Bronchial epithelial cell (primary cell): ENCODE results near the gene SELENOH. TPM values are rescaled to one million over a fixed set of nuclear protein-coding genes. Genes with fewer than 3 reads are reported as not detected.
A peak's percentile ranks its signal among the peaks of the same experiment; 100 is the strongest.

Source experiments
- DNase-seq: peaks from one replicate; pipeline ENCODE4 v3.0.0-alpha.2; 2010; ENCODE audit warnings: low read depth
- FAIRE-seq: peaks from 2 replicates; lab custom pipeline; 2011; peaks lifted over from hg19 to GRCh38; lab: Jason Lieb, UNC
- H3K27me3 ChIP-seq: 2 replicates; pipeline ENCODE4 v1.5.1; 2011; ENCODE audit warnings: low read length; ENCODE audit not compliant: control insufficient read depth, insufficient read depth
- H3K36me3 ChIP-seq: 2 replicates; pipeline ENCODE4 v1.5.1; 2011; ENCODE audit warnings: low read length; ENCODE audit not compliant: control insufficient read depth, insufficient read depth
- H3K4me3 ChIP-seq: 2 replicates; pipeline ENCODE4 v1.5.1; 2011; ENCODE audit warnings: mild to moderate bottlenecking, low read depth, low read length, control low read depth
- total RNA-seq: library from RNA; depleted of rRNA; stranded (reverse); fragments of >200 nt; gene quantifications from 2 replicates; pipeline ENCODE4 v1.2.1, GENCODE V29; 2014
- TF ChIP-seq, protein P1 (sequence below): IDR thresholded peaks from 2 replicates; pipeline ENCODE4 v1.5.1; 2011; ENCODE audit warnings: mild to moderate bottlenecking, moderate library complexity, low read length, control low read depth, inconsistent platforms; ENCODE audit not compliant: insufficient read depth, severe bottlenecking

SELENOH gene
- total RNA-seq, 1 donor from 2014 or later = 139 TPM

- FAIRE-seq = no peak
- H3K36me3 ChIP-seq = peaks cover 11% of the 10 kb centered on the region
- H3K4me3 ChIP-seq = no peak overlapping the region
- TF ChIP-seq, protein P1, sequence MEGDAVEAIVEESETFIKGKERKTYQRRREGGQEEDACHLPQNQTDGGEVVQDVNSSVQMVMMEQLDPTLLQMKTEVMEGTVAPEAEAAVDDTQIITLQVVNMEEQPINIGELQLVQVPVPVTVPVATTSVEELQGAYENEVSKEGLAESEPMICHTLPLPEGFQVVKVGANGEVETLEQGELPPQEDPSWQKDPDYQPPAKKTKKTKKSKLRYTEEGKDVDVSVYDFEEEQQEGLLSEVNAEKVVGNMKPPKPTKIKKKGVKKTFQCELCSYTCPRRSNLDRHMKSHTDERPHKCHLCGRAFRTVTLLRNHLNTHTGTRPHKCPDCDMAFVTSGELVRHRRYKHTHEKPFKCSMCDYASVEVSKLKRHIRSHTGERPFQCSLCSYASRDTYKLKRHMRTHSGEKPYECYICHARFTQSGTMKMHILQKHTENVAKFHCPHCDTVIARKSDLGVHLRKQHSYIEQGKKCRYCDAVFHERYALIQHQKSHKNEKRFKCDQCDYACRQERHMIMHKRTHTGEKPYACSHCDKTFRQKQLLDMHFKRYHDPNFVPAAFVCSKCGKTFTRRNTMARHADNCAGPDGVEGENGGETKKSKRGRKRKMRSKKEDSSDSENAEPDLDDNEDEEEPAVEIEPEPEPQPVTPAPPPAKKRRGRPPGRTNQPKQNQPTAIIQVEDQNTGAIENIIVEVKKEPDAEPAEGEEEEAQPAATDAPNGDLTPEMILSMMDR = no peak
- H3K27me3 ChIP-seq = no peaks in the 10 kb centered on the region
- DNase-seq = no peak
Observed at GRCh38 chr11:57744357-57744756, 3.1 kb downstream of the SELENOH start.

GRCh38 chr11:57745206-57745605, 3.9 kb downstream of the SELENOH start:
- FAIRE-seq = no peak
- no peak for DNase-seq
- Histone ChIP-seq H3K4me3 (no peak overlapping the region), H3K27me3 (no peaks in the 10 kb centered on the region), H3K36me3 (peaks cover 11% of the 10 kb centered on the region)
- TF ChIP-seq, protein P1 = no peak

DNA sequence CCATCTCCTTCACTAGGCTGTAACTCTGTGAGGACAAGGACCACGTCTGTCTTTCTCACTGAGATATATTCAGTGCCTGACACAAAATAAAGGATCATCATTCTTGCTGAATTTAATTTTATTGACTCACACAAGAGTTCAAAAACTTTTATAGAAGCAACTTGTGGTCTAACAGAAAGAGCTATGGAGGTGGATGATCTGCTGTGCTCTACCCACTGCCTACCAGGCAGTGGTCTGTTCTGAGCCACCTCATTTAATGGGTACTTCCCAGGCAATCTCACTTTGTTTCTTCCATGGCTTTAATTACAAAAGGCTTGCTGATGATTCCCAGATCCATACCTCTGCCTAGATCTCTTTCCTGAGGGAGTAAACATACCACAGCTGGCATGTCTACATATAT, 5.6 kb downstream of the SELENOH start:
- DNase-seq = no peak
- H3K36me3 ChIP-seq = peaks cover 11% of the 10 kb centered on the region

DNA sequence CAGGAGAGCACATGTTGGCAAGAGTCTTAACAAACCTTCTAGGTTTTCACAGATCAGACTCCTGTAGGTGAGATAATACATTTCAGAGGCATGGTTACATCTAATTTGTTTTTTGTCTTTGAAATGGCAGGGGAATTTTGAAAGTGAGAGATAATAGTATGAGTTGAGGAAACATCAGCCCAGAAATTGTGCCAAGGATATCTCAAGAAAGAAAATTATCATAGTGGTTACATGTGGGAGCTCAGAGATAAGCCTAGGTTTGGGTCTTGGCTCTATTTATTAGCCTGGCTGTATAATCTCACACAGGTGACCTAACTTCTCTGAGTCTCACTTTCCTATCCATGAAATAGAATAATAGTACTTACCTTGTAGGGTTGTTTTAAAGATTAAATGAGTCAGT, 9.9 kb downstream of the SELENOH start:
- Histone ChIP-seq H3K4me3 (no peak overlapping the region), H3K27me3 (no peaks in the 10 kb centered on the region), H3K36me3 (no peaks in the 10 kb centered on the region)
- TF ChIP-seq, protein P1 = no peak
- no peak for FAIRE-seq
- no peak for DNase-seq

More for the DNA sequence above, 5.6 kb downstream of the SELENOH start:
- no peak overlapping the region for H3K4me3 ChIP-seq
- no peaks in the 10 kb centered on the region for H3K27me3 ChIP-seq
- TF ChIP-seq, protein P1 = no peak
- no peak for FAIRE-seq

DNA sequence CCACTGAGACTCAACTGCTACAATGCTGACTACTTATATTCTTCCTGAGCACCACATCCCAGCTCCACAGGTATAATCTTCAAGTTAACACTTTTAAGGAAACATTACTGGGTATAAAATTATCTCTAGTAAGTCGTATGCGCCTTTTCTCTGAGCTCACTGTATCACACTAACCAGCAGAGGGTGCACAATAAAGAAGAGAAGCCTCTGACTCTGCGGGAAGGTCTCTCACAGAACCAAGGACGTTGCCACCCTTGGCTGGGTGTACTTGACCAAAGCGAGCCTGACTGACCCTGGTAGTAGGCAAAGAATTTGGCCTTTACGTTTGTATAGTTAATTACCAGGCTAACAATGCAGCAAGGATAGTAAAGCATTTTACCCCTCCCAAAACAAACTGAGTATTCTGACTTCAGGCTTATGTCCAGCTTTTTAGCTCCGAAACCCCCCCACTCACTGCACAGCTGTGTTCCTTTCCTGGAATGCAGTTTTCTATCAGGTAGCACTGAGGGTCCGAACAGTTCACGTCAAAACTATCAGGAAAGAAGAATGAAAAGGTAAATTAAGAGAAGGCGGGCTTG, 10.5 kb downstream of the SELENOH start, which contains the start of gene BTBD18:
Gene BTBD18, minus strand, starts transcription at position 144 of the 578 bp plus-strand sequence. CDS start 631 bp downstream, outside the sequence.
- H3K4me3 ChIP-seq = no peak within 1 kb of the TSS
- FAIRE-seq (no peak), DNase-seq (peak; percentile 58)
- no peaks in the 10 kb centered on the region for H3K27me3 ChIP-seq
- TF ChIP-seq, protein P1 = peak; percentile 56
- no peaks in the 10 kb centered on the region for H3K36me3 ChIP-seq

- no peaks in the 10 kb centered on the region for H3K36me3 ChIP-seq
- no peak for DNase-seq
- no peaks in the 10 kb centered on the region for H3K27me3 ChIP-seq
- no peak for FAIRE-seq
- TF ChIP-seq, protein P1 = no peak
- no peak overlapping the region for H3K4me3 ChIP-seq
Observed at GRCh38 chr11:57752954-57753353, 11.7 kb downstream of the SELENOH start.
